A673 (cell line): Measurements from ENCODE around the gene LY86. TPM values are rescaled to one million over a fixed set of nuclear protein-coding genes. Genes with fewer than 3 reads are reported as not detected.

ENCODE experiments used
- BruUV-seq: library from RNA; stranded (reverse); fragments of 400-500 nt; replicated peaks from 2 replicates; lab custom pipeline; 2021; lab: Mats Ljungman, UMichigan
- CTCF ChIA-PET: fragments of 300-600 bp; sonication (Branson Sonifier 250); formaldehyde crosslinking; loops from one replicate; lab custom pipeline; 2022; ENCODE audit warnings: antibody characterized with exemption; lab: Charles Lee
- POLR2A ChIA-PET: fragments of 300-600 bp; sonication (Branson Sonifier 250); formaldehyde crosslinking; loops from one replicate; lab custom pipeline; 2022; ENCODE audit warnings: antibody characterized with exemption; ENCODE audit not compliant: low non-redundant PET; lab: Charles Lee
- DNase-seq: peaks from one replicate; pipeline ENCODE4 v3.0.0-alpha.2; 2015; ENCODE audit warnings: low spot score
- H3K27ac ChIP-seq: fragments of 200-600 bp; sonication (generic); 2 replicates; pipeline ENCODE4 v1.5.1; 2016; ENCODE audit warnings: mixed run types, low read depth, mild to moderate bottlenecking, mixed read lengths, antibody characterized with exemption, low read length; ENCODE audit not compliant: poor library complexity, severe bottlenecking
- H3K27me3 ChIP-seq: fragments of 200-600 bp; sonication (generic); replicated peaks from 2 replicates; pipeline ENCODE4 v1.6.1; 2017; ENCODE audit warnings: mixed run types, low read depth, mild to moderate bottlenecking, mixed read lengths, antibody characterized with exemption, low read length; ENCODE audit not compliant: insufficient read depth, poor library complexity
- H3K36me3 ChIP-seq: fragments of 200-600 bp; sonication (generic); 2 replicates; pipeline ENCODE4 v1.6.1; 2016; ENCODE audit warnings: mixed run types, mild to moderate bottlenecking, mixed read lengths, antibody characterized with exemption, low read length; ENCODE audit not compliant: insufficient read depth, poor library complexity, severe bottlenecking
- H3K4me1 ChIP-seq: fragments of 200-600 bp; sonication (generic); 2 replicates; pipeline ENCODE4 v1.6.1; 2017; ENCODE audit warnings: mixed run types, mild to moderate bottlenecking, mixed read lengths, antibody characterized with exemption, low read length; ENCODE audit not compliant: insufficient read depth, poor library complexity, severe bottlenecking
- H3K4me3 ChIP-seq: fragments of 200-600 bp; sonication (generic); 2 replicates; pipeline ENCODE4 v1.5.1; 2016; ENCODE audit warnings: low read depth, mixed run types, mild to moderate bottlenecking, mixed read lengths, low read length; ENCODE audit not compliant: poor library complexity, severe bottlenecking
- H3K9me3 ChIP-seq: fragments of 200-600 bp; sonication (generic); 2 replicates; pipeline ENCODE4 v1.6.1; 2016; ENCODE audit warnings: mixed run types, low read depth, mild to moderate bottlenecking, mixed read lengths, antibody characterized with exemption, low read length; ENCODE audit not compliant: poor library complexity, severe bottlenecking
- EZH2 ChIP-seq: fragments of 200-600 bp; sonication (generic); IDR thresholded peaks from 2 replicates; pipeline ENCODE4 v1.6.1; 2017; ENCODE audit warnings: borderline replicate concordance, low read depth, mild to moderate bottlenecking, mixed read lengths, antibody characterized with exemption, low read length; ENCODE audit not compliant: poor library complexity, severe bottlenecking
- intact Hi-C: fragments of 100-400 bp; cut with micrococcal nuclease; formaldehyde crosslinking; loops from one replicate; pipeline ENCODE4 v1.10.0; 2022; ENCODE audit not compliant: unreplicated experiment
- total RNA-seq: library from RNA; stranded (reverse); gene quantifications from 2 replicates; pipeline ENCODE4 v1.2.3, GENCODE V29; 2021
- TF ChIP-seq, protein P1 (sequence below): fragments of 300-800, 200-600 bp; sonication (generic); conservative IDR thresholded peaks from 2 replicates; pipeline ENCODE4 v1.5.1; 2017; ENCODE audit warnings: low read depth, mild to moderate bottlenecking, antibody characterized with exemption, low read length, moderate library complexity, mixed read lengths

The LY86 gene
- total RNA-seq, 1 experiment from 2014 or later, result not detected

DNA sequence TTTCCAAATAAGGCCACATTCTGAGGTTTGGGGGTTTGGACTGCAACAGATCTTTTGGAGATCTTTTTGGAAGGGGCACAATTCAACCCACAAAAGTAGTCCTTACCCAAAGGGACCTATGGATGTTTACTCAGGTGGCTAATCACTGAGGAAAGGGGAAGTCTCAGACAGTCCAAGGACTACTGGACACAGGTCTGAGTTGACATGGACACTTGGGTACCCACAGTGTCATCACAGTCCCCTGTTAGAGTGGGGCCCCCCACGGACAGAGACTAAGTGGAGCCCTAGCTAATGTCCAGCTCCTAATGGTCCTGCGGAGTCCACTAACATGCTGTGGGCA is 101.6 kb downstream of the LY86 start:
- POLR2A ChIA-PET, result no interaction called here
- intact Hi-C loops, result loop anchor here (10.0 kb wide), 1 partner anchor 365 kb away; no protein-coding TSS in a partner anchor
- no peaks in the 10 kb centered on the region for H3K36me3 ChIP-seq
- peaks cover 16% of the 10 kb centered on the region for H3K4me1 ChIP-seq
- no peak for DNase-seq
- no peak for TF ChIP-seq EZH2
- TF ChIP-seq, protein P1, sequence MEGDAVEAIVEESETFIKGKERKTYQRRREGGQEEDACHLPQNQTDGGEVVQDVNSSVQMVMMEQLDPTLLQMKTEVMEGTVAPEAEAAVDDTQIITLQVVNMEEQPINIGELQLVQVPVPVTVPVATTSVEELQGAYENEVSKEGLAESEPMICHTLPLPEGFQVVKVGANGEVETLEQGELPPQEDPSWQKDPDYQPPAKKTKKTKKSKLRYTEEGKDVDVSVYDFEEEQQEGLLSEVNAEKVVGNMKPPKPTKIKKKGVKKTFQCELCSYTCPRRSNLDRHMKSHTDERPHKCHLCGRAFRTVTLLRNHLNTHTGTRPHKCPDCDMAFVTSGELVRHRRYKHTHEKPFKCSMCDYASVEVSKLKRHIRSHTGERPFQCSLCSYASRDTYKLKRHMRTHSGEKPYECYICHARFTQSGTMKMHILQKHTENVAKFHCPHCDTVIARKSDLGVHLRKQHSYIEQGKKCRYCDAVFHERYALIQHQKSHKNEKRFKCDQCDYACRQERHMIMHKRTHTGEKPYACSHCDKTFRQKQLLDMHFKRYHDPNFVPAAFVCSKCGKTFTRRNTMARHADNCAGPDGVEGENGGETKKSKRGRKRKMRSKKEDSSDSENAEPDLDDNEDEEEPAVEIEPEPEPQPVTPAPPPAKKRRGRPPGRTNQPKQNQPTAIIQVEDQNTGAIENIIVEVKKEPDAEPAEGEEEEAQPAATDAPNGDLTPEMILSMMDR, result no peak
- no peak overlapping the region for H3K4me3 ChIP-seq
- no peak overlapping the region for H3K27ac ChIP-seq
- BruUV-seq, result no TSS peak
- CTCF ChIA-PET, result no interaction called here
- H3K27me3 ChIP-seq, result no peaks in the 10 kb centered on the region
- no peaks in the 10 kb centered on the region for H3K9me3 ChIP-seq

DNA sequence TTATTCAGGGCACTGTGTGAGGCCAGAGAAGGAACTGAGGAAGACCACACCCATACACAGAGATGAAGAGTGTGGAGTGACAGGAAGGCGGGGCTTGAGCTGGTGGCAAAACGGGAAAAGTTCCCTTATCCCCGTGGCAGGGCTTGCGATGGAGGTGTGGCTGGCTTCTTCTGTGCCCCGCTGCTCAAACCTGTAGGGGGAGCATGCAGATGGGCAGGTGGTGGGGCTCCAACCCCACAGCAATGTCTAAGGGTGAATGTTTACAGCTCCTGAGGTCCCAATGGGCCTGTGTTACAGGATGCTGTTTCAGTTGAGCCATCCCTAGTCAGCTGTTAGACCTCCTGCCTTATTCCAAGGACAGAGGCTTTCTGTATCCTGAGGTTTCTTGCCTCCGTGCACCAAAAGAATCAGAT is 105.9 kb downstream of the LY86 start:
- Histone ChIP-seq H3K27me3 (no peaks in the 10 kb centered on the region), H3K36me3 (no peaks in the 10 kb centered on the region), H3K27ac (no peak overlapping the region), H3K4me1 (peaks cover 29% of the 10 kb centered on the region), H3K9me3 (no peaks in the 10 kb centered on the region), H3K4me3 (no peak overlapping the region)
- CTCF ChIA-PET, result no interaction called here
- TF ChIP-seq, protein P1, result 0 out of 2 replicates have a peak, but pooled peaks have one; percentile 18
- no peak for TF ChIP-seq EZH2
- POLR2A ChIA-PET, result no interaction called here
- BruUV-seq, result no TSS peak
- intact Hi-C loops, result loop anchor here (10.0 kb wide), 1 partner anchor 360 kb away; no protein-coding TSS in a partner anchor
- DNase-seq, result no peak

DNA sequence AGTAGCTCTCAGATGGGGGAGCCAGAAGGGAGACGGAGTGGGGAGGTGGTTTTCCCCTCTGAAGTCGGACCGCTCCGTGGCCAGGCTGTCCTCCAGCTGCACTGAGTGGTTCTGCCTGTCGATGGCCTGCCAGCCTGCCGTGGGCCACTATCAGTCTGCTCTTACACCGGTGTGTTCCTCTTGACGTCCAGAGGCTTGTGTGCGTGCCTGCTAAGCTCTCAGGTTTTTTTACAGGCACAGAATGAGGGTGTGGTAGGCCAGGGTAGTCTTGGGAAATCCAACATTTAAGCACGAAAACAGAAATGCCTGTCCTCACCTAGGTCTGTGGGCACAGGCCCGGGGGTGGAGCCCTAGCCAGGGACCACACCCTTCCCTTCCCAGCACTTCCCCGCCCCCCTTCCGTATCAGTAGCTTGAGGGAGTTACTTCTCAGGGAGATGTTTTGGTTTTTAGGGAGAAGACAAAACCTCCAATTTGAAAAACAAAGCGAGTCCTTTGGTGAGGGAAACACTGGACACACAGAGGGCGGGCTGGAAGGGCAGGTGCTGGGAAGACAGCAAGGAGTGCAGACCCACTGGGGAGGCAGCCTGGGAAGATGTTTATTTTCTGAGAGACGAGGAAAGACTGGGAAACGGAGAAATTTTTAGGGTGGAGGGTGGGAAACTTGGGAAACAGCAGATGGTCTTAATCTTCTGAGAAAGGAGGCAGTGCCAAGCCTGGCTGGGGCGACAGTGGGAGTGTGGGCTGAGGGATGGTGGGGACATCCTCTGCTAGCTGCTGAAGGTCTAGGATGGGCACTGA is 106.5 kb downstream of the LY86 start:
- no peaks in the 10 kb centered on the region for H3K9me3 ChIP-seq
- H3K4me3 ChIP-seq, result no peak overlapping the region
- no TSS peak for BruUV-seq
- ChIA-PET POLR2A (no interaction called here), CTCF (no interaction called here)
- peak overlapping the region; percentile 11 for H3K27ac ChIP-seq
- no peaks in the 10 kb centered on the region for H3K36me3 ChIP-seq
- H3K4me1 ChIP-seq, result peaks cover 35% of the 10 kb centered on the region
- H3K27me3 ChIP-seq, result no peaks in the 10 kb centered on the region
- TF ChIP-seq, protein P1, result no peak
- no peak for TF ChIP-seq EZH2
- intact Hi-C loops, result loop anchor here (10.0 kb wide), 1 partner anchor 360 kb away; no protein-coding TSS in a partner anchor
- no peak for DNase-seq
